GM18868 (cell line): ENCODE data around the gene BOK.
"Not testable (repeated sequence)": the region's sequence is repeated elsewhere in the genome, so short reads cannot be mapped to it uniquely, and the experiment has no call there.

Experiments used
- ATAC-seq: cut with Tn5 transposase; IDR thresholded peaks from one replicate; pipeline ENCODE4 v1.9.1; 2021; ENCODE audit warnings: mild to moderate bottlenecking, moderate library complexity; ENCODE audit not compliant: unreplicated experiment

BOK gene

GRCh38 chr2:241558532-241559322, at the start of gene BOK:
Gene BOK, plus strand, starts transcription at chr2:241558745. Its CDS starts 739 bp downstream, at chr2:241559484.
- ATAC-seq = no peak

GRCh38 chr2:241509155-241509784, 49.3 kb upstream of the BOK start:
- no peak for ATAC-seq

GRCh38 chr2:241511091-241511741, 47.3 kb upstream of the BOK start:
- ATAC-seq = no peak

GRCh38 chr2:241514553-241514952, 44.0 kb upstream of the BOK start:
- ATAC-seq = no peak

GRCh38 chr2:241514986-241515737, 43.4 kb upstream of the BOK start:
- ATAC-seq = peak; percentile 46

- ATAC-seq = no peak
Observed at GRCh38 chr2:241516520-241516965, 42.0 kb upstream of the BOK start.

- ATAC-seq = no peak
Observed at GRCh38 chr2:241517297-241517696, 41.2 kb upstream of the BOK start.

GRCh38 chr2:241519669-241520068, 38.9 kb upstream of the BOK start:
- ATAC-seq = no peak

- ATAC-seq = no peak
Observed at GRCh38 chr2:241522477-241522876, 36.1 kb upstream of the BOK start.

GRCh38 chr2:241525818-241526780, 32.4 kb upstream of the BOK start:
- ATAC-seq = not testable (repeated sequence)

- no peak for ATAC-seq
Observed at GRCh38 chr2:241530571-241530970, 28.0 kb upstream of the BOK start.

- ATAC-seq = no peak
Observed at GRCh38 chr2:241531161-241531722, 27.3 kb upstream of the BOK start.

- no peak for ATAC-seq
Observed at GRCh38 chr2:241532168-241532567, 26.4 kb upstream of the BOK start.

GRCh38 chr2:241532733-241533601, 25.6 kb upstream of the BOK start:
- no peak for ATAC-seq

GRCh38 chr2:241534293-241534692, 24.3 kb upstream of the BOK start:
- no peak for ATAC-seq

GRCh38 chr2:241534701-241535375, 23.7 kb upstream of the BOK start:
- no peak for ATAC-seq

- no peak for ATAC-seq
Observed at GRCh38 chr2:241535871-241536655, 22.5 kb upstream of the BOK start.
